ENCODE data around the gene CHD6. TPM values are rescaled to one million over a fixed set of nuclear protein-coding genes. Genes with fewer than 3 reads are reported as not detected.

CHD6 gene
- total RNA-seq, 1 experiment from 2014 or later: 51.1 TPM

DNA sequence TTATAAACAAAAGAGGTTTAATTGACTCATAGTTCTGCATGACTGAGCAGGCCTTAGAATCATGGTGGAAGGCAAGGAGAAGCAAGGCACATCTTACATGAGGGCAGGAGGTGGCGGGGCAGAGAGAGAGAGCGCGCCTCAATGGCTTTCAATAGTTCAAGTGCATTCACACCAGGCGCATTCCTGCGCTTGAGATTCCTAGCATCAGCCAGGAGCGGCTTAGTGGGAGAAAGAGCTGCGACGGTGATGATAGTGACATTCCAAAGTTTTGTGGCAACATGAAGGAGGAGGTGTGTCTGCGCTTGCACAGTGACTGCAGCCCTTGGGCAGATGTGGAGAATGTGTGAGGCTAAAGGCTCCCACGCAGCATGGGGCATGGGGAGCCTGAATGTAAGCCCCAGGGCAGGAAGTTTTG, 226.6 kb downstream of the CHD6 start:
- peak; percentile 81 to 95 for DNase-seq
- POLR2A ChIA-PET (ENCODE audit: unreplicated experiment): no interaction called here

DNA sequence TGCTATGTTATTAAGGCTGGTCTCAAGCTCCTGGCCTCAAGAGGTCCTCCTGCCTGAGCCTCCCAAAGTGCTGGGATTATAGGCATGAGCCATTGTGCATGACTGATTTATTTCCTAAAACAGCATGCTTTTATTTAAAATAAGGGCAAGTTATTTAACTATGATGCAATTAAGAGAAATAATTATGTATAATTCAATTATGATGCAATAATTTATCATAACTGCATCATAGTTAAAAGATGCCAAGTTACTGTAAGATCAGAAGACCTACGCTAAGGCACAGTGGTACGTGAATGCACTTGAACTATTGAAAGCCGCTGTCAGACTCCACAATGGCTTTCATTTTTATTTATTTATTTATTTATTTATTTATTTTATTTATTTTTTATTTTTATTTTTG, 227.3 kb downstream of the CHD6 start:
- CTCF ChIA-PET: no interaction called here
- H3K9me2 ChIP-seq (ENCODE audit: insufficient read depth): no peaks in the 10 kb centered on the region

More for the DNA sequence above, 226.6 kb downstream of the CHD6 start:
- Histone ChIP-seq H3K79me2 (ENCODE audit: low read depth) (no peaks in the 10 kb centered on the region), H3K4me3 (no peak overlapping the region), H3F3A (ENCODE audit: insufficient read depth, low read depth) (peaks cover 26% of the 10 kb centered on the region), H2AFZ (0 out of 2 replicates have a peak overlapping the region, but pooled peaks have one; percentile 39), H3K27ac (peak overlapping the region; percentile 65), H4K20me1 (ENCODE audit: insufficient read depth) (no peaks in the 10 kb centered on the region), H3K9me3 (ENCODE audit: insufficient read depth, low read depth) (no peaks in the 10 kb centered on the region; the same call in 1 of the 2 replicates), H3K9me2 (ENCODE audit: insufficient read depth) (no peaks in the 10 kb centered on the region), H3K27me3 (ENCODE audit: insufficient read depth, low read depth) (no peaks in the 10 kb centered on the region), H3K36me3 (ENCODE audit: low read depth) (no peaks in the 10 kb centered on the region), H3K4me1 (replicated peaks; ENCODE audit: insufficient read depth) (peaks cover 24% of the 10 kb centered on the region), H3K4me2 (peak overlapping the region; percentile 31)
- no peak for TF ChIP-seq EZH2 (IDR thresholded peaks at IDR 0.05; ENCODE audit: low read depth)
- TF ChIP-seq, protein P1, sequence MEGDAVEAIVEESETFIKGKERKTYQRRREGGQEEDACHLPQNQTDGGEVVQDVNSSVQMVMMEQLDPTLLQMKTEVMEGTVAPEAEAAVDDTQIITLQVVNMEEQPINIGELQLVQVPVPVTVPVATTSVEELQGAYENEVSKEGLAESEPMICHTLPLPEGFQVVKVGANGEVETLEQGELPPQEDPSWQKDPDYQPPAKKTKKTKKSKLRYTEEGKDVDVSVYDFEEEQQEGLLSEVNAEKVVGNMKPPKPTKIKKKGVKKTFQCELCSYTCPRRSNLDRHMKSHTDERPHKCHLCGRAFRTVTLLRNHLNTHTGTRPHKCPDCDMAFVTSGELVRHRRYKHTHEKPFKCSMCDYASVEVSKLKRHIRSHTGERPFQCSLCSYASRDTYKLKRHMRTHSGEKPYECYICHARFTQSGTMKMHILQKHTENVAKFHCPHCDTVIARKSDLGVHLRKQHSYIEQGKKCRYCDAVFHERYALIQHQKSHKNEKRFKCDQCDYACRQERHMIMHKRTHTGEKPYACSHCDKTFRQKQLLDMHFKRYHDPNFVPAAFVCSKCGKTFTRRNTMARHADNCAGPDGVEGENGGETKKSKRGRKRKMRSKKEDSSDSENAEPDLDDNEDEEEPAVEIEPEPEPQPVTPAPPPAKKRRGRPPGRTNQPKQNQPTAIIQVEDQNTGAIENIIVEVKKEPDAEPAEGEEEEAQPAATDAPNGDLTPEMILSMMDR (conservative IDR thresholded peaks at IDR 0.05): no peak
- CTCF ChIA-PET: no interaction called here
- intact Hi-C loops (cut with micrococcal nuclease; ENCODE audit: unreplicated experiment): loop anchor here (1.0 to 2.0 kb wide), 2 partner anchors 51 to 75 kb away; partner anchors contain the start of gene LPIN3
- no TSS peak for BruUV-seq (replicated peaks)

DNA sequence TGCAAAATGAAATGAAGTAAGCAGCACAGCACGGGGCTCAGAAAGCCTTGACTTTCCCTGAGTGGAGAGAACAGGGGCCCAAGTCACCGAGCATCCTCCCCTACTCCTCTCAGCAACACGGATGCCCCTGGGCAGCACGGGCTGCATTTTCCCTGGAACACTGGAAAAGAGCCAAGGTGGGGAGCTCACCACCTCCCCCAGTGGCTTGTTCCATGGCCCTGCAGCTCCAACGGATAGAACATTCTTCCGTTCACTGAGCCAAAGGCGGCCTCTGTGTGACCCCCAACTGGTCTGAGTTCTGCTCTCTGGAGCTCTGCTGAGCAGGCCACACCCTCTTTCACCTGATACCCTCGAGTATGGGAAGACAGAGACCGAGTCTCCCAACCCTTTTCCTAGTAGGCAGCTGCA, 230.7 kb downstream of the CHD6 start:
- Histone ChIP-seq H3K9me3 (ENCODE audit: insufficient read depth, low read depth) (no peaks in the 10 kb centered on the region; the same call in 1 of the 2 replicates), H3K4me2 (no peak overlapping the region), H3K36me3 (ENCODE audit: low read depth) (no peaks in the 10 kb centered on the region), H3K27me3 (ENCODE audit: insufficient read depth, low read depth) (0 out of 2 replicates have a peak, but pooled peaks cover 12% of the 10 kb centered on the region), H3K4me3 (no peak overlapping the region), H3K27ac (no peak overlapping the region), H4K20me1 (ENCODE audit: insufficient read depth) (no peaks in the 10 kb centered on the region), H2AFZ (no peak overlapping the region), H3K9me2 (ENCODE audit: insufficient read depth) (no peaks in the 10 kb centered on the region), H3K79me2 (ENCODE audit: low read depth) (no peaks in the 10 kb centered on the region), H3K4me1 (replicated peaks; ENCODE audit: insufficient read depth) (peaks cover 17% of the 10 kb centered on the region), H3F3A (ENCODE audit: insufficient read depth, low read depth) (peaks cover 22% of the 10 kb centered on the region)
- no peak for TF ChIP-seq EZH2 (IDR thresholded peaks at IDR 0.05; ENCODE audit: low read depth)
- TF ChIP-seq, protein P1 (conservative IDR thresholded peaks at IDR 0.05): no peak
- intact Hi-C loops (cut with micrococcal nuclease; ENCODE audit: unreplicated experiment): no loop called here
- POLR2A ChIA-PET (ENCODE audit: unreplicated experiment): no interaction called here
- BruUV-seq (replicated peaks): no TSS peak
- DNase-seq: peak in 1 of 2 experiments; percentile 31
- CTCF ChIA-PET: no interaction called here

More for the DNA sequence above, 227.3 kb downstream of the CHD6 start:
- Histone ChIP-seq H3K4me3 (no peak overlapping the region), H4K20me1 (ENCODE audit: insufficient read depth) (no peaks in the 10 kb centered on the region), H3K4me2 (no peak overlapping the region), H3F3A (ENCODE audit: insufficient read depth, low read depth) (peaks cover 26% of the 10 kb centered on the region), H3K9me3 (ENCODE audit: insufficient read depth, low read depth) (no peaks in the 10 kb centered on the region; the same call in 1 of the 2 replicates), H3K27ac (peak overlapping the region; percentile 65), H2AFZ (no peak overlapping the region), H3K36me3 (ENCODE audit: low read depth) (no peaks in the 10 kb centered on the region), H3K27me3 (ENCODE audit: insufficient read depth, low read depth) (no peaks in the 10 kb centered on the region), H3K79me2 (ENCODE audit: low read depth) (no peaks in the 10 kb centered on the region), H3K4me1 (replicated peaks; ENCODE audit: insufficient read depth) (peaks cover 24% of the 10 kb centered on the region)
- TF ChIP-seq EZH2 (IDR thresholded peaks at IDR 0.05; ENCODE audit: low read depth): no peak
- TF ChIP-seq, protein P1 (conservative IDR thresholded peaks at IDR 0.05): no peak
- POLR2A ChIA-PET (ENCODE audit: unreplicated experiment): no interaction called here
- no TSS peak for BruUV-seq (replicated peaks)
- intact Hi-C loops (cut with micrococcal nuclease; ENCODE audit: unreplicated experiment): loop anchor here (1.0 to 2.0 kb wide), 2 partner anchors 50 to 75 kb away; partner anchors contain the start of gene LPIN3
- no peak for DNase-seq

Data from PC-9 (cell line).